Activated T-helper 2 cell treated with anti-CD3 and anti-CD28 coated beads, Interferon-gamma antibody, Interleukin-2, Interleukin-4, amounts not matched to agents 10 μg/mL and 5 μg/mL and 100 μg/mL, durations not matched to agents 14 hours and 24 hours and 36 hours (primary cell): ENCODE measurements around the gene PARD3. TPM values are rescaled to one million over a fixed set of nuclear protein-coding genes. Genes with fewer than 3 reads are reported as not detected.
"Not testable (repeated sequence)": the region's sequence is repeated elsewhere in the genome, so short reads cannot be mapped to it uniquely, and the experiment has no call there.

Source experiments
- DNase-seq: peaks from one replicate; pipeline ENCODE4 v3.0.0; 2021; ENCODE audit warnings: low spot score
- H3K27ac Mint-ChIP-seq: one replicate; pipeline ENCODE4 v1.8.0; 2021; ENCODE audit warnings: mixed read lengths
- H3K27me3 Mint-ChIP-seq: one replicate; pipeline ENCODE4 v1.8.0; 2021; ENCODE audit warnings: low read depth, mixed read lengths
- H3K36me3 Mint-ChIP-seq: one replicate; pipeline ENCODE4 v1.8.0; 2021; ENCODE audit warnings: low read depth, mixed read lengths
- H3K4me1 Mint-ChIP-seq: one replicate; pipeline ENCODE4 v1.8.0; 2021; ENCODE audit warnings: low read depth, mixed read lengths
- H3K4me3 Mint-ChIP-seq: one replicate; pipeline ENCODE4 v1.8.0; 2021; ENCODE audit warnings: low read depth, mild to moderate bottlenecking, moderate library complexity, mixed read lengths
- H3K9me3 Mint-ChIP-seq: one replicate; pipeline ENCODE4 v1.8.0; 2021; ENCODE audit warnings: mixed read lengths
- intact Hi-C: fragments of 100-400 bp; cut with micrococcal nuclease; formaldehyde crosslinking; loops from one replicate; pipeline ENCODE4 v1.15.1; 2023
- total RNA-seq: library from RNA; stranded (reverse); gene quantifications from 2 replicates; pipeline ENCODE4 v1.2.3, GENCODE V29; 2022

The PARD3 gene
- total RNA-seq, 1 donor from 2014 or later = 1.4 TPM

GRCh38 chr10:34370126-34370525 is 445.0 kb downstream of the PARD3 start:
- intact Hi-C loops = no loop called here
- Mint-ChIP-seq H3K36me3 (no peaks in the 10 kb centered on the region), H3K4me1 (peaks cover 8% of the 10 kb centered on the region), H3K9me3 (no peaks in the 10 kb centered on the region), H3K27me3 (no peaks in the 10 kb centered on the region), H3K27ac (no peak overlapping the region), H3K4me3 (no peak overlapping the region)
- no peak for DNase-seq

- Mint-ChIP-seq H3K36me3 (no peaks in the 10 kb centered on the region), H3K27ac (no peak overlapping the region), H3K27me3 (no peaks in the 10 kb centered on the region), H3K4me1 (no peaks in the 10 kb centered on the region), H3K4me3 (no peak overlapping the region), H3K9me3 (no peaks in the 10 kb centered on the region)
- intact Hi-C loops = no loop called here
- DNase-seq = no peak
Measured at GRCh38 chr10:34369120-34369519, 446.0 kb downstream of the PARD3 start.

- DNase-seq = no peak
- intact Hi-C loops = no loop called here
- no peaks in the 10 kb centered on the region for H3K27me3 Mint-ChIP-seq
- H3K4me1 Mint-ChIP-seq = no peaks in the 10 kb centered on the region
- no peak overlapping the region for H3K4me3 Mint-ChIP-seq
- no peaks in the 10 kb centered on the region for H3K36me3 Mint-ChIP-seq
- no peak overlapping the region for H3K27ac Mint-ChIP-seq
- no peaks in the 10 kb centered on the region for H3K9me3 Mint-ChIP-seq
Measured at GRCh38 chr10:34364253-34365037, 450.7 kb downstream of the PARD3 start.

GRCh38 chr10:34360984-34361383 is 454.1 kb downstream of the PARD3 start:
- Mint-ChIP-seq H3K4me1 (no peaks in the 10 kb centered on the region), H3K27me3 (no peaks in the 10 kb centered on the region), H3K36me3 (no peaks in the 10 kb centered on the region), H3K4me3 (no peak overlapping the region), H3K9me3 (no peaks in the 10 kb centered on the region), H3K27ac (no peak overlapping the region)
- DNase-seq = no peak
- intact Hi-C loops = no loop called here

- Mint-ChIP-seq H3K36me3 (no peaks in the 10 kb centered on the region), H3K27me3 (no peaks in the 10 kb centered on the region), H3K9me3 (no peaks in the 10 kb centered on the region), H3K4me3 (no peak overlapping the region), H3K27ac (no peak overlapping the region), H3K4me1 (no peaks in the 10 kb centered on the region)
- no peak for DNase-seq
- intact Hi-C loops = no loop called here
Measured at GRCh38 chr10:34359435-34359813, 455.7 kb downstream of the PARD3 start.

GRCh38 chr10:34358729-34359434 is 456.2 kb downstream of the PARD3 start:
- Mint-ChIP-seq H3K9me3 (no peaks in the 10 kb centered on the region), H3K27me3 (no peaks in the 10 kb centered on the region), H3K4me1 (no peaks in the 10 kb centered on the region), H3K27ac (no peak overlapping the region), H3K4me3 (no peak overlapping the region), H3K36me3 (no peaks in the 10 kb centered on the region)
- DNase-seq = no peak
- intact Hi-C loops = no loop called here

GRCh38 chr10:34356463-34356862 is 458.6 kb downstream of the PARD3 start:
- Mint-ChIP-seq H3K36me3 (no peaks in the 10 kb centered on the region), H3K4me3 (no peak overlapping the region), H3K4me1 (no peaks in the 10 kb centered on the region), H3K27me3 (no peaks in the 10 kb centered on the region), H3K27ac (no peak overlapping the region), H3K9me3 (no peaks in the 10 kb centered on the region)
- intact Hi-C loops = no loop called here
- DNase-seq = no peak

- H3K9me3 Mint-ChIP-seq, intact Hi-C loops, H3K27ac Mint-ChIP-seq, H3K27me3 Mint-ChIP-seq, H3K36me3 Mint-ChIP-seq, H3K4me1 Mint-ChIP-seq, H3K4me3 Mint-ChIP-seq, DNase-seq: not testable (repeated sequence)
Measured at GRCh38 chr10:34353530-34353929, 461.6 kb downstream of the PARD3 start.

GRCh38 chr10:34352599-34353204 is 462.4 kb downstream of the PARD3 start:
- H3K9me3 Mint-ChIP-seq, H3K27me3 Mint-ChIP-seq, H3K4me3 Mint-ChIP-seq, H3K27ac Mint-ChIP-seq, DNase-seq, H3K36me3 Mint-ChIP-seq, H3K4me1 Mint-ChIP-seq, intact Hi-C loops: not testable (repeated sequence)

- no peaks in the 10 kb centered on the region for H3K27me3 Mint-ChIP-seq
- no peaks in the 10 kb centered on the region for H3K9me3 Mint-ChIP-seq
- H3K4me1 Mint-ChIP-seq = no peaks in the 10 kb centered on the region
- H3K27ac Mint-ChIP-seq = no peak overlapping the region
- no peak for DNase-seq
- no peak overlapping the region for H3K4me3 Mint-ChIP-seq
- no peaks in the 10 kb centered on the region for H3K36me3 Mint-ChIP-seq
- intact Hi-C loops = no loop called here
Measured at GRCh38 chr10:34351161-34351560, 463.9 kb downstream of the PARD3 start.

GRCh38 chr10:34348917-34349485 is 466.1 kb downstream of the PARD3 start:
- Mint-ChIP-seq H3K4me3 (no peak overlapping the region), H3K9me3 (no peaks in the 10 kb centered on the region), H3K27me3 (no peaks in the 10 kb centered on the region), H3K4me1 (no peaks in the 10 kb centered on the region), H3K36me3 (no peaks in the 10 kb centered on the region), H3K27ac (no peak overlapping the region)
- DNase-seq = no peak
- intact Hi-C loops = no loop called here

- Mint-ChIP-seq H3K4me1 (no peaks in the 10 kb centered on the region), H3K4me3 (no peak overlapping the region), H3K36me3 (no peaks in the 10 kb centered on the region), H3K27me3 (no peaks in the 10 kb centered on the region), H3K27ac (no peak overlapping the region), H3K9me3 (no peaks in the 10 kb centered on the region)
- DNase-seq = no peak
- intact Hi-C loops = no loop called here
Measured at GRCh38 chr10:34348021-34348420, 467.1 kb downstream of the PARD3 start.

GRCh38 chr10:34347131-34347530 is 468.0 kb downstream of the PARD3 start:
- no peaks in the 10 kb centered on the region for H3K4me1 Mint-ChIP-seq
- intact Hi-C loops = no loop called here
- H3K4me3 Mint-ChIP-seq = no peak overlapping the region
- H3K27ac Mint-ChIP-seq = no peak overlapping the region
- H3K36me3 Mint-ChIP-seq = no peaks in the 10 kb centered on the region
- H3K27me3 Mint-ChIP-seq = no peaks in the 10 kb centered on the region
- no peaks in the 10 kb centered on the region for H3K9me3 Mint-ChIP-seq
- no peak for DNase-seq
